Activated CD8-positive, alpha-beta T cell treated with anti-CD3 and anti-CD28 coated beads for 36 hours (primary cell): ENCODE data around the gene PRKG1. TPM values are rescaled to one million over a fixed set of nuclear protein-coding genes. Genes with fewer than 3 reads are reported as not detected.

Experiments used
- ATAC-seq: fragments of 200-7000 bp; cut with Tn5 transposase; one replicate; pipeline ENCODE4 v1.10.0; 2021; ENCODE audit warnings: mild to moderate bottlenecking, moderate library complexity
- CTCF ChIA-PET: fragments of 350-600 bp; sonication (Branson Sonifier 250); formaldehyde crosslinking; loops from one replicate; lab custom pipeline; 2021; ENCODE audit warnings: antibody characterized with exemption; lab: Charles Lee
- POLR2A ChIA-PET: fragments of 350-600 bp; sonication (Branson Sonifier 250); formaldehyde crosslinking; loops from one replicate; lab custom pipeline; 2021; ENCODE audit warnings: antibody characterized with exemption; lab: Charles Lee
- DNase-seq: peaks from one replicate; pipeline ENCODE4 v3.0.0-alpha.2; 2020
- H3K27ac Mint-ChIP-seq: one replicate; pipeline ENCODE4 v1.8.0; 2021; ENCODE audit warnings: mild to moderate bottlenecking, mixed read lengths
- H3K27me3 Mint-ChIP-seq: one replicate; pipeline ENCODE4 v1.8.0; 2021; ENCODE audit warnings: mixed read lengths
- H3K36me3 Mint-ChIP-seq: one replicate; pipeline ENCODE4 v1.8.0; 2021; ENCODE audit warnings: low read depth, mixed read lengths
- H3K4me1 Mint-ChIP-seq: one replicate; pipeline ENCODE4 v1.8.0; 2021; ENCODE audit warnings: low read depth, mixed read lengths
- H3K4me3 Mint-ChIP-seq: one replicate; pipeline ENCODE4 v1.8.0; 2021; ENCODE audit warnings: mild to moderate bottlenecking, moderate library complexity, mixed read lengths
- H3K9me3 Mint-ChIP-seq: one replicate; pipeline ENCODE4 v1.8.0; 2021; ENCODE audit warnings: mixed read lengths
- CTCF ChIP-seq: fragments of 200-600 bp; IDR thresholded peaks from one replicate; pipeline ENCODE4 v1.8.0; 2022; ENCODE audit warnings: antibody characterized with exemption, mild to moderate bottlenecking
- intact Hi-C: fragments of 100-400 bp; cut with micrococcal nuclease; formaldehyde crosslinking; loops from one replicate; pipeline ENCODE4 v1.10.0; 2022
- total RNA-seq, 2 experiments: library from RNA; stranded (reverse); gene quantifications; one replicate each; pipeline ENCODE4 v1.2.3, GENCODE V29; 2021

The PRKG1 gene
- total RNA-seq, 2 experiments from 2014 or later, result not detected

- intact Hi-C loops, result no loop called here
- no peak for DNase-seq
- Mint-ChIP-seq H3K4me3 (no peak overlapping the region), H3K27me3 (peaks cover 1% of the 10 kb centered on the region), H3K36me3 (no peaks in the 10 kb centered on the region), H3K27ac (no peak overlapping the region), H3K9me3 (no peaks in the 10 kb centered on the region), H3K4me1 (no peaks in the 10 kb centered on the region)
- ChIA-PET POLR2A (no interaction called here), CTCF (no interaction called here)
- no peak for ATAC-seq
- no peak for TF ChIP-seq CTCF
These were observed 34.1 kb downstream of the PRKG1 start for GRCh38 chr10:51108406-51108805.

GRCh38 chr10:51109801-51110533, 35.7 kb downstream of the PRKG1 start:
- H3K4me1 Mint-ChIP-seq, result no peaks in the 10 kb centered on the region
- H3K4me3 Mint-ChIP-seq, result no peak overlapping the region

DNA sequence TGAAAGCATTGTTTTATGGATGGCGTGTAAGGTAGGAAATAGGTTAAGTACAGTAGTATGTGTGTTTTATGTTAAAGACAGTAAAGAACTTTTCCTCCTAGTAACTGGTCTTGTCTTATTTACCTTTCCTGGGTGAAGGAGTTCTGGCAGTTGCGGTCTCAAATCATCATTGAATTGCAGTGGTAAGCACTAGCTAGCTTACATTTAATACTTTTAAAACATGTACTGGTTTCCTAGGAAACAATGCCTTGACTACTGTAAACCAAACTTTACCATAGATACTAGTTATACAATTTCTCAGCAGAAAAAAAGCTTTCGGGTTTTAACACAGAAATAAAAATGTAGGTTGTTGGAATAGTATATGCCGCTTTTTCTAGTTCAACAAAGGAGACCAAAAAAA, 37.7 kb downstream of the PRKG1 start:
- DNase-seq (no peak), ATAC-seq (no peak)
- Mint-ChIP-seq H3K36me3 (no peaks in the 10 kb centered on the region), H3K27ac (no peak overlapping the region), H3K9me3 (no peaks in the 10 kb centered on the region), H3K4me1 (no peaks in the 10 kb centered on the region), H3K4me3 (no peak overlapping the region), H3K27me3 (no peaks in the 10 kb centered on the region)
- CTCF ChIA-PET, result no interaction called here
- POLR2A ChIA-PET, result no interaction called here
- TF ChIP-seq CTCF, result no peak
- intact Hi-C loops, result no loop called here

More at GRCh38 chr10:51109801-51110533, 35.7 kb downstream of the PRKG1 start:
- CTCF ChIA-PET, result no interaction called here
- no peaks in the 10 kb centered on the region for H3K36me3 Mint-ChIP-seq
- no peak for DNase-seq
- no peaks in the 10 kb centered on the region for H3K9me3 Mint-ChIP-seq
- ATAC-seq, result no peak
- H3K27ac Mint-ChIP-seq, result no peak overlapping the region
- POLR2A ChIA-PET, result no interaction called here
- H3K27me3 Mint-ChIP-seq, result no peaks in the 10 kb centered on the region
- intact Hi-C loops, result no loop called here
- no peak for TF ChIP-seq CTCF

DNA sequence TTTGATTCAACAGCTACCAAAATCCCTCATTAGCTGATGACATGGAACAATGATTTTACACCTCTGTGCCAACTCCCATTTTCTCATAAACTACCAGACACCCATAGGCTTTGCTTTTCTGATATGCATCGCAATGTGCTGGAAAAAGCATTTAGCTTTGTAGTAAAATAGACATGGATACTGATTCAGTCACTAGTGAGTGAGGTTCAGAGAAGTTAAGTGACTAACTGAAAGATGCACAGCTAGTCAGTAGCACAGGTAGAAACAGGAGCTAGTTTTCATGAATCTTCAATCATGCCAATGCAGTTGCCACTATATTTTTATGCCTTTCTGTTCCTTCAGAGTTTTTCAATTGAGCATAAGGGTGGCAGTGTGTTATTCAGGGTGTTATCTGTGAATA, 38.7 kb downstream of the PRKG1 start:
- Mint-ChIP-seq H3K27me3 (no peaks in the 10 kb centered on the region), H3K36me3 (no peaks in the 10 kb centered on the region), H3K4me1 (no peaks in the 10 kb centered on the region), H3K9me3 (no peaks in the 10 kb centered on the region), H3K4me3 (no peak overlapping the region), H3K27ac (no peak overlapping the region)
- ATAC-seq (no peak), DNase-seq (no peak)
- POLR2A ChIA-PET, result no interaction called here
- CTCF ChIA-PET, result interaction anchor here (0.7 to 1.4 kb wide), 2 partner anchors 9 to 10 kb away, joined by 3 read pairs; no protein-coding TSS in a partner anchor
- intact Hi-C loops, result no loop called here
- no peak for TF ChIP-seq CTCF

GRCh38 chr10:51117053-51117660, 42.9 kb downstream of the PRKG1 start:
- no peak overlapping the region for H3K27ac Mint-ChIP-seq
- DNase-seq (no peak), ATAC-seq (no peak)
- H3K4me1 Mint-ChIP-seq, result no peaks in the 10 kb centered on the region
- H3K36me3 Mint-ChIP-seq, result no peaks in the 10 kb centered on the region
- no peaks in the 10 kb centered on the region for H3K27me3 Mint-ChIP-seq
- intact Hi-C loops, result no loop called here
- no peaks in the 10 kb centered on the region for H3K9me3 Mint-ChIP-seq
- POLR2A ChIA-PET, result no interaction called here
- CTCF ChIA-PET, result no interaction called here
- no peak overlapping the region for H3K4me3 Mint-ChIP-seq
- TF ChIP-seq CTCF, result no peak
